ENCODE measurements around the gene SLC16A7.

SLC16A7 gene

DNA sequence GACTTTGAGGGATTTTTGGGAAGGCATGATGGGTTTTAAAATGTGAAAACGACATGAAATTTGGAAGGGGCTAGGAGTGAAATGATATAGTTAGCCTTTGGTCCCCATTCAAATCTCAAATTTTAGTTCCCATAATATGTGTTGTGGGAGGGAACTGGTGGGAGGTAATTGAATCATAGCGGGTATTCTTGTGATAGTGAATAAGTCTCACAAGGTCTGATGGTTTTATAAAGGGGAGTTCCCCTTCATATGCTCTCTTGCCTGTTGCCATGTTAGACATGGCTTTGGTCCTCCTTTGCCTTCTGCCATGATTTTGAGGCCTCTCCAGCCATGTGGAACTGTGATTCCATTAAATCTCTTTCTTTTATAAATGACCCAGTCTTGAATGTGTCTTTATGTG lies 72.8 kb downstream of the SLC16A7 start:
- no peak for DNase-seq (ENCODE audit: low read depth)

DNA sequence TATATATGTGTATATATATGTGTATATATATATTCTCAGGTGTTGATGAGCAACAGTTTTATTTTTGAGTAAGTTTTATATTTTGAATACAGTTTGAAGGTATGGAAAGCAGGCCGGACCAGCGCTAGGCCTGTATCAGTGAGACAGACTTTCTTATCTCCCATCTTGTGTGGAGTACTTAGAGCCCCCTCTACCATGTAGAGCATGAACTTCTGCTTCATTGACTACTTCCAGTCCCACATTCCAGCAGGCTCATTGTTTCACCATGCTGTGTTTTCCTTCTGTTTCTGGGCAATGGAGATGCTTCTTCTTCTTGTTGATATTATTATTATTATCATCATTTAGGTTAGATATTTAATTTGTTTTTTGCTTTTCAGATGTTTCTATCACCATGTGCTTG lies 76.4 kb downstream of the SLC16A7 start:
- DNase-seq (ENCODE audit: low read depth) = no peak

GRCh38 chr12:59675461-59675860 lies 79.6 kb downstream of the SLC16A7 start:
- no peak for DNase-seq (ENCODE audit: low read depth)

GRCh38 chr12:59677857-59678256 lies 82.0 kb downstream of the SLC16A7 start:
- no peak for DNase-seq (ENCODE audit: low read depth)

GRCh38 chr12:59678759-59679411 lies 83.1 kb downstream of the SLC16A7 start:
- DNase-seq (ENCODE audit: low read depth) = no peak

DNA sequence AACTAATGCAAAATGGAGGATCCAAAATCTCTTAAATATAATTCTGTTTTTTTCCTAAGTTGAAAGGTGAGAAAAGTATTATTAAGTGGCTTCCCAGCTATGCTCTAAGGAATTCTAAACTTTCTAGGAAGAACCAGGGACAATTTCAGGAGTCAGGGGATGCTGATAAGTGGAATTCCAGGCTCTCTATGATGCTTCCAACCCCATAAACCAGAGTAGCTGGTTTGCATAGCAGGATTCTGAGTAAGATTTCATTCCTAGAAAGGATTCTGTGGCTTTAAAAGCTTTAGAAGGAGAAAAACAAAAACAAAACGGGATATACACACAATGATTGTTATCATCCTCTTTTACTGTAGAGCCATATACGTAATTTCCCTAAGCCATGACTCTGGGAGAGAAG lies 93.9 kb downstream of the SLC16A7 start:
- DNase-seq (ENCODE audit: low read depth) = peak; percentile 62

DNA sequence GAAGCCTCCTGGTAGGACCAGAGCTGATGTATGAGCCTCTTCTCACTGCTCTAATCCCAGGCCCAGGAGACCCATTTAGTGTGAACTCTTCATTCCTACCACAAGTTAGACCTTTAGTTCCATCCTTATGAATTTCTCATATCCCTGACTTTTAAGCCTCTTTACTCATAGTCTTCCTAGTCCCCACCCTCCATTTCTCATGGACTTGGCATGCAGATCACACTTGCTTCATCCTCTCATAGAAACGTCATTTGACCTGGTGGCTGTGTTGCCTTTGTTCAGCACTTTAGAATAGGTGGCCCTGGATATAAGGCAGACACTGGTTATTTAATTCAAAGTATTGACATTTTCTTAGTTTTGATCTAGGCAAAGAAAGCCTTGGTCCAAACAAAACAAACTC lies 99.5 kb downstream of the SLC16A7 start:
- DNase-seq (ENCODE audit: low read depth) = peak; percentile 55

- peak; percentile 95 for DNase-seq (ENCODE audit: low read depth)
Measured at GRCh38 chr12:59698600-59698999, 102.8 kb downstream of the SLC16A7 start.

- DNase-seq (ENCODE audit: low read depth) = peak; percentile 93
Measured at GRCh38 chr12:59699421-59700152, 103.8 kb downstream of the SLC16A7 start.

DNA sequence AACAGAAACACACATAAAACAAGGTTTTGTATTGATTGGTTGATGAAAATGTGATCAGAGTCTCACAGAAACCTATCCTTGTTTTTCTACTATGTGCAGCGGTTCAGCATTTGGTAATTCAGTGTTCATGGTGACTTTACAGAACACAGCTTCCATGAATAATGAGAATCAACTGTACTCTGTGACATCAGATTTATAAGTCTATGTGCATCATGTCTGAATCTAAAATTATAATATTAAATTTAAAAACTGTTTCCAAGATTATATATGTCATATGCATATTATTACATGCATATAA lies 104.3 kb downstream of the SLC16A7 start:
- DNase-seq (ENCODE audit: low read depth) = no peak

- peak; percentile 79 for DNase-seq (ENCODE audit: low read depth)
Measured at GRCh38 chr12:59708064-59708463, 112.2 kb downstream of the SLC16A7 start.

DNA sequence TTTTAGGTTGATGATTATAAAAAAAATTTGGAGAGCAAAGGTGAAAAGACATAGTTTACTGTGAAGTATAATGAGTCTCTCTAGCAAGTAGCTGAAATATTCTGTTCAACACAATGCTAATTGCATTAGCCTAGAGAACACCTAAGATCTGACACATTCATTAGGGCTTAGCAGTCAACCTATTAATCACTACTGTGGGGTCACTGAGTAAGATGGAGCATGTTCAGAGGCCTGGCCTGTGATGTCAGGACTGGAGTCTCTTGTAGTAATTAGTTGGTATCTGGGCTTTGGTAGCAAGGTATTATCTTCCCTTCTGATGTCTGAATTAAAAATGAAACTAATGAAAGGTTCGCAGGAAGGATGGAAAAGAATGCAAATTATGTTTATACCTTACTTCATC lies 112.7 kb downstream of the SLC16A7 start:
- DNase-seq (ENCODE audit: low read depth) = peak; percentile 27

- peak; percentile 1 for DNase-seq (ENCODE audit: low read depth)
Measured at GRCh38 chr12:59710004-59710628, 114.3 kb downstream of the SLC16A7 start.

DNA sequence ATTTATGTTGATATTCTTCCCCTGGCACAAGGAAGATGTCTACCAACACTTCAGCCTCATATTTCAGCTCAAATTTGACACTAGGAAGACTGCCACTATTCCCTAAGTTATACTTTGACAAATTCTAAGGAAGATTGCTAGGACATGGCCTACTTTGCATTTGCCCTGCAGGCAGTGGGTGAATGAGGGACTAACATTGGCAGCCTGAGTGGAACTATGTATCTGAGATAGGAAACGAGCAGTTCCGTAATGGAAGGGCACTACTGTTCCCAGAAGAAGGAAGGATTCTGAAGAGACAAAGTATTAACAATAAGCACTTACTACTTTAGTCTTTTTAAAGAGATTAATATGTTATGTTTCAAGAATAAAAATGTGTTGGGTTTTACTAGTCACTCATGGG lies 115.1 kb downstream of the SLC16A7 start:
- DNase-seq (ENCODE audit: low read depth) = no peak

- DNase-seq (ENCODE audit: low read depth) = no peak
Measured at GRCh38 chr12:59715434-59715833, 119.6 kb downstream of the SLC16A7 start.

DNA sequence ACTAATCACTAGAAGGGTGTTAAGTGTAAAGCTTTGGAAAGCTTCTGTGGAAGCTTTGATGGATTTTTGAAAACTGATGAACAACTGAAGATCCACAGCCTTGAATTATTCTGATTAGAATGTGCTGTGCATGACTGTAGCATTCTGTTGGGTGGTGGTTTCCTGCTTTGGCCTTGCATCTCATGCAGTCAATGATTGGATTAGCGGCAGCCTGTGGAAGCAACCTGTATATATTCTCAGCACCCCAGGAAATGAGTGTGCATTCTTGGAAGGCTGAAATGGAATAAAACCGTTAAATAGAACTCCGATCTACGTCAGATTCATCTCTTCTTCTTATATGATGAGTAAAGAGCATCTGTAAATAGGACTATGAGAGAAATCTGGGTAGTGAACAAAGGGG lies 120.2 kb downstream of the SLC16A7 start:
- no peak for DNase-seq (ENCODE audit: low read depth)

DNA sequence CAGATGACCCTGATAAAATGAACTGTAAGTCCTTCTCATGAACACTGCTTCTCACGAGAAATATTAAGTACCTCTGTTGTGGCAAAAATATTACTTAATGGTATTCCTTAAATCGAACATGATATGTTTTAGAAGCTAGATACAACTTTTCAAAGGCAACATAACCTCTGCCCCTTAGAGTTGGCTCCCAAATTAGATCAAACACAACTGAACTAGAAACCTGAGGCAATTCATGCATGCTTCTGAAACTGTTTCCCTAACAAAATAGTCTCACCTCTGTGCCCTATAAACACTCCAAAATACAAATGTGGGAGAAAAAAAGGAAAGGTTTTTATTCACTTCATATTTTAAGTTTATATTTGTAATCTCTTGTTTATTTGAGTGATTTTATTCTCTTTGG lies 121.6 kb downstream of the SLC16A7 start:
- DNase-seq (ENCODE audit: low read depth) = no peak

- no peak for DNase-seq (ENCODE audit: low read depth)
Measured at GRCh38 chr12:59719701-59720100, 123.9 kb downstream of the SLC16A7 start.

GRCh38 chr12:59723520-59723919 lies 127.7 kb downstream of the SLC16A7 start:
- no peak for DNase-seq (ENCODE audit: low read depth)

DNA sequence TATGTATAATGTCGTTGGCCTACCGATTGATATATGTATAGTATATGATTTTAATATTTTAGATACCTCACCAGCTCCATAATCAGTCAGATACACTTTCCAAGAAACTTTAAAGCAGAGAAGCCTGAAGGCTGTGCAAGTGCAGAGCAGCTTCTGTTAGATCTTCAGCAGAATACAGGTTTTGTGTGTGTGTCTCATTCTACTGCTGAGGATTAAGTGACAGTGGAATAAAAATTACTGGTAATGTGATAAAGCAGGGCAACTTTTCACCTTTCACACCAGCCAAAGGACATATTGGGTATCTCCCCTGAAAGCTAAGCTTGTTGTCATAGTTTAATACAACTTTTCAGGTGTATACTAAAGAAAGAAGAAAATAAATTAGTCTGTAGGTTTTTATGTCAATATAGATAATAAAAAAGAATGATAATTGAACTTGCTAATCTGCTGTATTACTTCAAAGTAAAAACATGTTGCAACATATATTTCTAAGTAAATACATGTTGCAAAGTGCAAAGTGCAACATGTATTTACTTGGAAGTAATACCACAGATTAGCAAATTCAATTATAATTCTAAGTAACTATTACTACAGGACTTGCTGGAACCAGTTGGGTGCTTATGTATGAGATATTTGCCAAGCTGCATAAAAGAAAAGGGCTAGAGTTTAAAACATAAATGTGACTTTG lies 128.3 kb downstream of the SLC16A7 start:
- DNase-seq (ENCODE audit: low read depth) = no peak

DNA sequence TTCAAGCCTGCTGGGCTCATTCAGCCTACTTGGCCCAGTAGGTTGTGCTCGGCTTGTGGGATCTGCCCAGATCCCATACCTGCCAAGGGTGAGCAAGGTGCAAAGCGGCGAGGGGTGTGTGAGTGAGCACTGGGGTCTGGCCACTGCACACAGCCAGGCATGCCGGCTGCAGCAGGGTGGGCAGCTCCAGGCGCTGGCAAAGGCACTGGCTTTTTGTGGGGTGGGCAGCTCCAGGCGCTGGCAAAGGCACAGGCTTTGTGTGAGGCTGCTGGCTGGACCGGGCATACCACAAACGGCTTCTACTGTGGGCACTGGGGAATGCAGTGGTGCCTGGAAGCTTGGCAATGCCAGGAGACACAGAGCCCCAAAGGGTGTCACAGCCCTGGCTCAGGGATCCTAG lies 137.4 kb downstream of the SLC16A7 start:
- no peak for DNase-seq (ENCODE audit: low read depth)

GRCh38 chr12:59734371-59734770 lies 138.5 kb downstream of the SLC16A7 start:
- no peak for DNase-seq (ENCODE audit: low read depth)

DNA sequence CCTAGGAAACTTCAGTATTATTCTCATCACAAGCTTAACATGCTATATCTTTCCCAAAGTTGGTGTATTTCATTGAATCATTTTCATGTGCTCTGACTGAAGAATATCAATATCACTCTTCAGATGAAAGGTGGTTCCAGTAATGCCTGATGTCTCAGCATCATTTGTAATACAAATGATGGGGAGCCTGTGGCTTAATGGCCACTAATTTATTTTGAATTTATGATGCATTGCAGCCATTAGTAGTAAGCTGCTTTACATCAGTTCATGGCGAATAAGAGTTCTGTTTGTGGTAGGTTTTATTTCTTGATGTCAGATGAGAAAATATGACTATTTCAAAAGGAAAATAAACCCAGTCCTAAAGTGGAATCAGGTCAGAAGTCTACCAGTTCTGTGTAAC lies 139.4 kb downstream of the SLC16A7 start:
- no peak for DNase-seq (ENCODE audit: low read depth)
